GM10248 (cell line): ENCODE measurements around the gene OLA1.
"Not testable (repeated sequence)": the region's sequence is repeated elsewhere in the genome, so short reads cannot be mapped to it uniquely, and the experiment has no call there.

Experiments
- CTCF ChIA-PET: fragments of 300-600 bp; sonication (Branson Sonifier 250); formaldehyde crosslinking; extraction: SDS; loops from one replicate; lab custom pipeline; 2021; ENCODE audit warnings: antibody characterized with exemption; lab: Yijun Ruan, JAX
- POLR2A ChIA-PET: fragments of 350-650 bp; sonication (Branson Sonifier 250); formaldehyde crosslinking; extraction: SDS; loops from one replicate; lab custom pipeline; 2020; ENCODE audit warnings: antibody characterized with exemption; lab: Yijun Ruan, JAX
- DNase-seq: peaks from one replicate; pipeline ENCODE4 v3.0.0; 2012; ENCODE audit errors: extremely low spot score
- CTCF ChIP-seq: IDR thresholded peaks from 2 replicates; pipeline ENCODE4 v1.5.1; 2012; ENCODE audit warnings: mild to moderate bottlenecking, low read depth; ENCODE audit errors: extremely low read depth, missing control alignments, control extremely low read depth

The OLA1 gene

GRCh38 chr2:174246944-174247381 is 1.4 kb downstream of the OLA1 start:
- ChIA-PET CTCF (interaction anchor here (1.3 to 3.3 kb wide), 2 partner anchors 23 to 89 kb away, joined by 5 to 10 read pairs; no protein-coding TSS in a partner anchor), POLR2A (no interaction called here)
- no peak for DNase-seq
- TF ChIP-seq CTCF = no peak

- DNase-seq, POLR2A ChIA-PET: not testable (repeated sequence)
- CTCF ChIA-PET = interaction anchor here (1.1 to 3.3 kb wide), 4 partner anchors 9 to 87 kb away, joined by 3 to 10 read pairs (median 4); no protein-coding TSS in a partner anchor
Measured at GRCh38 chr2:174245628-174246027, 2.7 kb downstream of the OLA1 start.

- no peak for DNase-seq
- CTCF ChIA-PET = interaction anchor here (1.1 to 3.3 kb wide), 4 partner anchors 9 to 86 kb away, joined by 3 to 10 read pairs (median 4); no protein-coding TSS in a partner anchor
- POLR2A ChIA-PET = no interaction called here
- TF ChIP-seq CTCF = no peak
Measured at GRCh38 chr2:174245065-174245464, 3.3 kb downstream of the OLA1 start.

GRCh38 chr2:174243812-174244211 is 4.5 kb downstream of the OLA1 start:
- no peak for TF ChIP-seq CTCF
- CTCF ChIA-PET = interaction anchor here (1.4 kb wide), 1 partner anchor 19 kb away, joined by 3 read pairs; no protein-coding TSS in a partner anchor
- POLR2A ChIA-PET = no interaction called here
- no peak for DNase-seq

GRCh38 chr2:174240097-174240496 is 8.2 kb downstream of the OLA1 start:
- POLR2A ChIA-PET = no interaction called here
- CTCF ChIA-PET = interaction anchor here (1.3 to 1.4 kb wide), 2 partner anchors 10 to 52 kb away, joined by 3 read pairs; no protein-coding TSS in a partner anchor

GRCh38 chr2:174236429-174236828 is 11.9 kb downstream of the OLA1 start:
- TF ChIP-seq CTCF = no peak
- DNase-seq = no peak
- ChIA-PET POLR2A (no interaction called here), CTCF (interaction anchor here (1.6 to 1.8 kb wide), 4 partner anchors 8 to 22 kb away, joined by 4 to 5 read pairs (median 4); partner anchors contain the start of gene OLA1)

More at GRCh38 chr2:174240097-174240496, 8.2 kb downstream of the OLA1 start:
- DNase-seq = no peak
- TF ChIP-seq CTCF = no peak

GRCh38 chr2:174235680-174236079 is 12.7 kb downstream of the OLA1 start:
- ChIA-PET POLR2A (no interaction called here), CTCF (interaction anchor here (1.6 to 1.8 kb wide), 3 partner anchors 9 to 17 kb away, joined by 4 to 5 read pairs (median 5); partner anchors contain the start of gene OLA1)
- DNase-seq = no peak
- TF ChIP-seq CTCF = no peak
